ENCODE results near the gene RELL2.

The RELL2 gene

DNA sequence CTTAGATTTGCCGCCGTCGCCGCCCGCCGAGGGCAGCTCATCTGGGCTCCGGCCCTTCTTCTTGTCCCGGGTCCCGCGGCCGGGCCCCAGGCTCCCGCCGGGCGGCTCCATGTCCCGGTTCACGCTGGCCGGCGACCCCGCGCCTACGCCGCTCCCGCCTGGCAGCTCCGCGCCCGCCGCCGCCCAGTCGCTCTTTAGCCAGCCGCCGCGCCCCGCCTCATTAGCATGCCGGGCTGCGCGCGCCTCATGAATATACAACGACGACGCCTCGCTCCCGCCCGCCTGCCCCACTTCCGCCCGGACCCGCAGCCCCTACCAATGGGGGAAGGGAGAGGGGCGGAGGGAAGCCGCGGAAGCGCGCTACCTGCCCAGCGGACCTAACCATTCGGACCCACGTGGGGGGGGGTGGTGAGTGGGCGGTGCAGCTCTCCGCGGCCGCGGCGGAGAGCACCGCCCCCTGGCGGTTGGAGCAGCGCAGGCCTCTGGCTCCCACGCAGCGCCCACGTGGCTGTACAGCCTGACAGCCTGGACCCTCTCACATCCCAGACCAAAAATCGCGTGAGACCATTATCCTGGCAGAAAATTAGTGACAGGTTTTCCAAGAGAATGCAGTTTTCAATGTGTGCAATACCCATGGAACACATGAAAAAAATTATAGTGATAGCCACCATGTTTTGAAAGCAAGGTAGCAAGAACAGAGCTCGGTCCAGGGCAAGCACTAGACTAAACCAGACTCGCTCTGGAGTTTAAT is 17.8 kb upstream of the RELL2 start, which contains the start of gene DIAPH1:
DIAPH1 (minus strand) TSS at position 197 of the 751 bp plus-strand sequence; CDS start at position 111, 86 bp downstream.
- peak; percentile 99 for DNase-seq (ENCODE audit: low read depth, low spot score)

- no peak for DNase-seq (ENCODE audit: low read depth, low spot score)
Measured at GRCh38 chr5:141623186-141623585, 13.6 kb upstream of the RELL2 start.

- no peak for DNase-seq (ENCODE audit: low read depth, low spot score)
Measured at GRCh38 chr5:141623611-141624010, 13.2 kb upstream of the RELL2 start.

DNA sequence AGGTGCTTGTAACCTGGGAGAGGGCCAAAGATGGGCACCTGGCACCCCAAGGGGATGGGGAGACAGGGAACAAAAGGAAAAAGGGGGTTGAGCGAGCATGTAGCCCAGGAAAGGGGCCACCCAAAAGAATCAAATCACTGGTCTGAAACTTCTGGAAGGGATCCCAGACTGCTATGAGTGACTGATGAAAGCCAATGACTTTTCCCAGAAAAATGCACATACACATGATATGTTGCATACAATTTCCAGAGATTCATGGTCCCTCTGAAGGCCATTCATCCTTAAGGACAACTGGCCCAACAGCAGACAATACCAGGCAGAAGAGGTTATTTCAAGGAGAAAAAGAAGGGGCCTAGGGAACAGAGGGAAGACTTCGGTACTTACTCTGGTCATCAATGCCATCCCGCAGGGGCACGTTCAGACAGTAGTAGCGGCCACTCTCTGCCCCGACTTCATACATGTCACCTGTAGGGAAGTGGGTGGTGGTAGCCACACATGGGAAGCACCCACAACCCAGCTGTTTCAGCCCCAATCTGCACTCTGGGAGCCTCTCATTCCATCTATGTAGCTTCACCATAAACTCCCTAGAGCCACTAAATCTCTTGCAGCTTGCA is 8.5 kb upstream of the RELL2 start:
- DNase-seq (ENCODE audit: low read depth, low spot score), result no peak

DNA sequence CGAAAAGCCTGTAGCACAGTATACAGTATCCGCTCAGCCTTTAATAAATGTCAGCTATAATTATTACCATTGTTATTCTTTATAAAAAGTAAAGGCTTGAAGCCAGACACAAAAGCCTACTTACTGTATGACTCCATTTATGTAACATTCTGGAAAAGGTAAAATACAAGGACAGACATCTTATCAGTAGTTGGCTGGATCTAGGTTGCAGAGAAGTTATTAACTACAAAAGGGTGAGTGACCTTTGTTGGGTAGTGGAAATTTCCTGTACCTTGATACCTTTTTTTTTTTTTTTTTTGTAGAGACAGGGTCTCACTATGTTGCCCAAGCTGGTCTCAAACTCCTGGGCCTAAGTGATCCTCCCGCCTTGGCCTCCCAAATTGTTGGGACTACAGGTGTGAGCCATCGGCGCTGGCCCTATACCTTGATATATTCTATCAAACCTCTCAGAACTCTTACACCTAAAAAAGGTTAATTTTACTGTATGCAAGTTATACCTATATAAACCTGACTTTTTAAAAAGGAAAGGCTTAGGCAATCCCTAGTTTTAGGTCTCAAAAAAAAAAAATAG is 6.1 kb upstream of the RELL2 start:
- no peak for DNase-seq (ENCODE audit: low read depth, low spot score)

- no peak for DNase-seq (ENCODE audit: low read depth, low spot score)
Measured at GRCh38 chr5:141632650-141633049, 4.1 kb upstream of the RELL2 start.

- DNase-seq (ENCODE audit: low read depth, low spot score), result no peak
Measured at GRCh38 chr5:141633871-141634561, 2.8 kb upstream of the RELL2 start.

GRCh38 chr5:141634720-141635119 is 2.1 kb upstream of the RELL2 start:
- DNase-seq (ENCODE audit: low read depth, low spot score), result no peak

DNA sequence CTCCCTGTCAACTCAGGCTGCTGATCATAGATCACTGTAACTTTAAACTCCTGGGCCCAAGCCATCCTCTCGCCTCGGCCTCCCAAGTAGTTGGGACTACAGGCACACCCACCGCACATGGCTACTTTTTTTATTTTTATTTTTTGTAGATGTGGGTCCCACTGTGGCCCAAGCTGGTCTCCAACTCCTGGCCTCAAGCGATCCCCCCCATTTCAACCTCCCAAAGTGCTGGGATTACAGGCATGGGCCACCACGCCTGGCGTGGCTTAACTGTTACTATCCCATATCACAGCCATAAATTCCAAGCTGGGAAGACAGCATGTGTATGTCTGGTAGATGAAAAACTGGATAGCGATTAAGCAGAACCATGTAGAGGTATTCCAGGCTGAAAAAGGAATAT is 1.2 kb upstream of the RELL2 start:
- no peak for DNase-seq (ENCODE audit: low read depth, low spot score)

DNA sequence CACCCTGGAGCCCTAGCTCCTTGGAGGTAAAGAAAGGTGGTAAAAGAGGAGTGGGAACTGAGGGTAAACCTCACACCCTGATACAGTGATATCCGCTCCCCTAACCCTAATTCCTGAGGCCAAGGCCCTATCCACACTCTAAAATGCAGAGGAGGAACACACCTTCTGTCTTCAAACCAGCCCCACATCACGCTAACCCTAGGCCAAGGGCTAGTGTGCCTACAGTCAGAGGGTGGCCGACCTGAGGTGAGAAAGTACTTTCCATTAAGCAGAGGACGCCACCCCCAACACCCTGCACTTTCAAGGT is 738 bp upstream of the RELL2 start:
- no peak for DNase-seq (ENCODE audit: low read depth, low spot score)

DNA sequence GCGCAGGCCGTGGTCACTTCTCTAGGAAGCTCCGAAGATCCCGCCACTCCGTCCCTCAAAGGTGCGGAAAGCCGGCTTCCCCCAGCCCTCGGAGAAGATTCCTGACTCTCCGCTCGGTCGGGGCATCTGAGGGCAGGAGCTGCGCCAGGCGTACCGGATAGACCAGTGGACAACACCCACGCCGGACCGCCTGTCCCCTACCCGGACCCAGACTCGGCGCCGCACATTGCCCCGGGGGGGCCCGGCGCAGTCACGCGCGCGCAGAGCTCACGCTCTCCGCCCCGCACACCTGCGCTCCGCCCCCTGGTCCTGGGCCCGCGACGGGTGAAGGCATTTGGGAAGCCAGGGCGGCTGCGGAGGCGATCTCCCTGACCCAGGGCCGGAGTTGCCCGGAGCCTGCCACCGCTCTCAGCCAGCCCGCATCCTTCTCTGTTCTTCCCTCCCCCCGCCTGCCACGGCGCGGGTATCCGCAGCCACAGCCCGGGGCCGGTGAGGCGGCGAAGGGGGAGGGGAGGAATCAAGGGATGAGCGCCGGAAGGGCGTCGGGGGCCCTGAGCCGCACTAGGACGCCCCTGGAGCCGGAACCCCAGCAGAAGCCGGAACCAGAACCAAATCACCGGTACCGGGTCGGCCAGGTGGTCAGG is 448 bp downstream of the RELL2 start:
- DNase-seq (ENCODE audit: low read depth, low spot score), result peak; percentile 21

DNA sequence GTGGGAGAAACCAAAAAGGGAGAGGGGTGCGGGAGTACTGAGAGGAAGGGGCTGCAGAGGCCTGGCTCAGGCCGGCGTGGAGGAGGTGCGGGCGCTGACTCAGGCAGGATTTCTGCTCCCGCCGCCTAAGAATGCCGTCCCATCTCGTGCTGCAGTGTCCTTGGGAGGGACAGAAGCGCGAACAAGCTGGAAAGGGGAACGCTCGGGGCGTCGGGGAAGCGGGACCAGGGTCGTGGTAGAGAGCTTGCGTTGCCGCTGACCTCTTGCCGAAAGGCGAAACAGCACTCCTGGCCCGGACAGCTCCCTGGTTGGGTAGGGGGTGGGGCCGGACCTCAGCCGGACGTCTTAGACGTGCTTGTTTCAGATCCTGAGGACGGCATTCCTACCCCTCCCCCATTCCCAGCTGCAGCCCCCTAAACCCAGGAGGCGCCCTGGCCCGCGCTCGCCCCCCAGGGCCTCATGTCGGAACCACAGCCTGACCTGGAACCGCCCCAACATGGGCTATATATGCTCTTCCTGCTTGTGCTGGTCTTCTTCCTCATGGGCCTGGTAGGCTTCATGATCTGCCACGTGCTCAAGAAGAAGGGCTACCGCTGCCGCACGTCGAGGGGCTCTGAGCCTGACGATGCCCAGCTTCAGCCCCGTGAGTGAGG is 1.1 kb downstream of the RELL2 start:
- DNase-seq (ENCODE audit: low read depth, low spot score), result peak; percentile 30

GRCh38 chr5:141638771-141639170 is 2.0 kb downstream of the RELL2 start:
- no peak for DNase-seq (ENCODE audit: low read depth, low spot score)

GRCh38 chr5:141639357-141640050 is 2.7 kb downstream of the RELL2 start:
- DNase-seq (ENCODE audit: low read depth, low spot score), result no peak

DNA sequence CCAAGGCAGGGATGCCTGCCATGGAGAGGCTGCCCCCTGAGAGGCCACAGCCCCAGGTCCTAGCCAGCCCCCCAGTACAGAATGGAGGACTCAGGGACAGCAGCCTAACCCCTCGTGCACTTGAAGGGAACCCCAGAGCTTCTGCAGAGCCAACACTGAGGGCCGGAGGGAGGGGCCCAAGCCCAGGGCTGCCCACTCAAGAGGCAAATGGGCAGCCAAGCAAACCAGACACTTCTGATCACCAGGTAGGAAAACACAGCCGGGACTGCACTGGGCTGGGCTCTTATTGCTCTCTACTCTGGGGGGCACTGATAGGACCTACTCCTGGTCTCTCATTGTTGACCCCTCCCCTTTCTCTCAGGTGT is 3.2 kb downstream of the RELL2 start:
- no peak for DNase-seq (ENCODE audit: low read depth, low spot score)

DNA sequence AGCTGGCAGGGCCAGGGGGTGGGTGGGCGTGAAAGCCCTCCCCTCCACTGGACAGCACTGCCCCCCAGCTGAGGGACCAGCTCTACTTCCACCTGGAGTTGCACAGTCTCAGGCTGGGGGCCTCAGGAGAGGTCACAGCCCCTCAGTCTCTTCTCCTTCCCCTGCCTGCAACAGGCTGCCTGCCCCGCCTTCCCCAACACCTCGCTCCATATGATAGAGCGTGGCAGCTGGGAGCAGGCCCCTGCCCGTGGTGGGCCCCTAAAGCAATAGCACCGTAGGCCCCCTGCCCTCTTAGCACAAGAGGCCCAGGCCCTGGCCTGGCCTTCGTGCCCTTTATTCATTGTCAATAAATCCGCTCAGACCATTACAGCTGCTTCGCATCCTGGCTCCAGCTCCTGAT is 3.9 kb downstream of the RELL2 start:
- DNase-seq (ENCODE audit: low read depth, low spot score), result no peak

DNA sequence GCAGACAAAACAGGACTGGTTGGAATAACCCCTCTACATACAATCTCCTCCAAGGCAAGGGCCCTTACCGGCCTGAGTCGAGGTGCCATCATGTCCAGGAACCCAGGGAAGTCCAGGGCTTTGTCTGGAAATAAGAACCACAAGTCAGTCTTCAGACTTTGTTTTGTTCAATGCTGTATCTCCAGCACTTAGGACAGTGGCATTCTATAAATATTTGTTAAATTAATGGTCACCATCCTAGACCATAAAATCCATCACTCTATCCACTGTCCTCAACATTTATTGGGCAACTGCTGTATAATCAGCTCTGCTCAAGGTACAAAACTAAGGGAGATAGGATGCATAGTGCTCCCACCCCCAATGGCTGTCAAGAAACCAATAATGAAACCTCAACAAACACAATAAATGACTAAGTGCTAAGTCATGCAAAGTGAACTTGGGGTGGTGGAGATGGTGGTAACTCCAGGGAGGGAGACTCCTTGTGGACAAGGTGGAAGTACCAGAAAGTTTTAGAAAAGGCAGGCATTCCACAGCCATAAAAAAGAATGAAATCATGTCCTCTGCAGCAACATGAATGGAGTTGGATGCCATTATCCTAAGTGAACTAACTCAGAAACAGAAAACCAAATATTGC is 5.0 kb downstream of the RELL2 start:
- DNase-seq (ENCODE audit: low read depth, low spot score), result no peak

DNA sequence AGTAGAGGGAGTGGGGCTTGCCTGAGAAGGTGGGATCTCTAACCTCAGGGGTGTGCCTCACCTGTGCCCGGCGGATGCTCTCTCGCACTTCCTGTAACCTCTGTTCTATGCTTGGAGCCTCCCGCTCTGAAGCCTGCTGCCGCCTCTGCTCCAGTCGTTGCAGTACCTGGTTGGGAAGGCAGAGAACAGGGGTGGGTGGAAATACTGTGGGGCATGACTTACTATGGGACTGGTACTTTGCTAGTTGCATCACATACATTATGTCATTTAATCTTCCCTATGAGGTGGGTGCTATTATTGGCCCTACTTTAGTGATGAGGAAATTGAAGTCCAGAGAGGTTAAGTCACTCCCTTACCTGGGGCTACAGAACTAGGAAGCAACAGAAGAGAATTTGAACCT is 9.2 kb downstream of the RELL2 start:
- no peak for DNase-seq (ENCODE audit: low read depth, low spot score)

DNA sequence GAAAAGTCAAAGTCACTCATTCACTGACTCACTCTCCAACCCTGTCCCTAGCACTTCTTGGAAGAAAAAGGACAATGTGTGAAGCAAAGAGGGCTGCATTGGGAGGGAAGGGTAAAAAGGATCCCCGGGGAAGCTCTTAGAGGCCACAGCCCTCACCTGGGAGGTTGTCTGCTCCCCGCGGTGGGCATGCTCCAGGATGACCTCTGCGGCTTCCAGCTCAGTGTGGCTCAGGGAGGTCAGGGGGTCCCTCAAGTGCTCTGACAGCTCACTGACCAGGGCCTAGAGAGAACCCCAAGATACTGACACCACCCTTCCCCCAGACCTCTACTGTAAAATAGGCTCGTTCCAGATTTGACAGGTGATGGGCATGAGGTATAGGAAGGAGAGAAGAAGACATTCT is 10.4 kb downstream of the RELL2 start:
- DNase-seq (ENCODE audit: low read depth, low spot score), result no peak

DNA sequence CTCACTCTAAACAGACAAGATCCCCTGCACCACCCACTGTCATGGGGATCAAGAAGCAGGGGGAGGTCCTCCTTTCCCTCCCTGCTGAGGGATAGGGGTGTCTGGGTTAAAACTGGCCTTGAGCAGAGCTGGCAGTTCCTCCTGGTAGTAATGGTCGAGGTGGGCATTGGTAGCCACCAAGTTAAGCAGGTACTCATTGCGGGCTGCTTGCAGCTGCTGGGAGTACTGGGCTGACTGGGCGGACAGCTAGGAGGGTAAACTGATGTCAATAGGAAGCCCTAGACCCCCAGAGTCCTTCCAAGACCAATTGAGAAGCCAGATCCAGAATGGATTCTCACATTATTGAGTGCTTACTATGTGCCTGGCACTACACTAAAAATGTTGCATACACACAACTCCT is 11.1 kb downstream of the RELL2 start:
- no peak for DNase-seq (ENCODE audit: low read depth, low spot score)

All from activated naive CD8-positive, alpha-beta T cell treated with anti-CD3 and anti-CD28 coated beads, Interleukin-2, amount 50 U/mL, for 16 hours (primary cell).